Measurements from ENCODE around the gene PPFIBP2.

The PPFIBP2 gene

GRCh38 chr11:7534042-7534378 lies 20.2 kb downstream of the PPFIBP2 start:
- H3K4me2 ChIP-seq (ENCODE audit: insufficient read depth, low read length, poor library complexity, severe bottlenecking) = no peak overlapping the region
- H3K14ac ChIP-seq (ENCODE audit: low read length) = no peak overlapping the region
- no peak overlapping the region for H2BK5ac ChIP-seq (ENCODE audit: low read length)
- H2BK15ac ChIP-seq (ENCODE audit: low read length) = no peak overlapping the region
- no peak overlapping the region for H2BK120ac ChIP-seq (ENCODE audit: low read depth, low read length)
- H3K18ac ChIP-seq (ENCODE audit: low read length) = no peak overlapping the region
- no peak for DNase-seq (ENCODE audit: low spot score)
- H3K79me1 ChIP-seq (ENCODE audit: low read depth, low read length) = no peaks in the 10 kb centered on the region
- H3K4me3 ChIP-seq (ENCODE audit: low read length in 2 of 2) = no peak overlapping the region
- peaks cover 0 to 8% of the 10 kb centered on the region in 2 donors for H3K4me1 ChIP-seq (ENCODE audit: control insufficient read depth in 2 of 2, insufficient read depth in 1 of 2, low read depth in 1 of 2, low read length in 2 of 2)
- H3K23ac ChIP-seq (ENCODE audit: low read depth, low read length, poor library complexity) = no peak overlapping the region
- H3K27ac ChIP-seq (replicated peaks; ENCODE audit: low read length) = no peak overlapping the region
- H3K4ac ChIP-seq (ENCODE audit: low read length) = no peak overlapping the region
- no peaks in the 10 kb centered on the region for H3K36me3 ChIP-seq (replicated peaks in 1 of 2; ENCODE audit: control insufficient read depth in 2 of 2, insufficient read depth in 2 of 2, low read length in 2 of 2)
- peaks cover 0 to 34% (median 0%) of the 10 kb centered on the region in 3 experiments for H3K27me3 ChIP-seq (ENCODE audit: control insufficient read depth in 3 of 3, insufficient read depth in 3 of 3, low read depth in 1 of 3, low read length in 3 of 3)
- H2AFZ ChIP-seq (ENCODE audit: low read length) = no peak overlapping the region
- H4K91ac ChIP-seq (ENCODE audit: low read depth, low read length, poor library complexity) = no peak overlapping the region
- H3K9me3 ChIP-seq (replicated peaks in 1 of 2; ENCODE audit: control insufficient read depth in 2 of 2, insufficient read depth in 1 of 2, low read depth in 1 of 2, low read length in 2 of 2) = no peaks in the 10 kb centered on the region
- no peak overlapping the region for H2AK5ac ChIP-seq (ENCODE audit: low read depth, low read length)
- no peak overlapping the region for H2BK12ac ChIP-seq (ENCODE audit: low read length)
- no peak overlapping the region for H4K8ac ChIP-seq (ENCODE audit: low read depth, low read length)
- no peak overlapping the region for H3K9ac ChIP-seq (ENCODE audit: low read depth, low read length, poor library complexity)

GRCh38 chr11:7536100-7536499 lies 22.3 kb downstream of the PPFIBP2 start:
- no CpG with 5 or more reads among the region's 8 CpGs for WGBS, 2 donors (ENCODE audit: extremely low coverage in 2 of 2, insufficient read length in 2 of 2, insufficient replicate concordance in 1 of 2)
- Histone ChIP-seq H3K4ac (ENCODE audit: low read length) (no peak overlapping the region), H3K4me1 (ENCODE audit: control insufficient read depth in 2 of 2, insufficient read depth in 1 of 2, low read depth in 1 of 2, low read length in 2 of 2) (peaks cover 0 to 13% of the 10 kb centered on the region in 2 donors), H3K18ac (ENCODE audit: low read length) (no peak overlapping the region), H3K9ac (ENCODE audit: low read depth, low read length, poor library complexity) (no peak overlapping the region), H3K36me3 (replicated peaks in 1 of 2; ENCODE audit: control insufficient read depth in 2 of 2, insufficient read depth in 2 of 2, low read length in 2 of 2) (no peaks in the 10 kb centered on the region), H2BK12ac (ENCODE audit: low read length) (no peak overlapping the region), H3K4me2 (ENCODE audit: insufficient read depth, low read length, poor library complexity, severe bottlenecking) (no peak overlapping the region), H3K27me3 (ENCODE audit: control insufficient read depth in 3 of 3, insufficient read depth in 3 of 3, low read depth in 1 of 3, low read length in 3 of 3) (peaks cover 0 to 34% (median 0%) of the 10 kb centered on the region in 3 experiments), H3K23ac (ENCODE audit: low read depth, low read length, poor library complexity) (no peak overlapping the region), H3K27ac (replicated peaks; ENCODE audit: low read length) (no peak overlapping the region), H4K8ac (ENCODE audit: low read depth, low read length) (no peak overlapping the region), H2BK120ac (ENCODE audit: low read depth, low read length) (no peak overlapping the region), H2BK5ac (ENCODE audit: low read length) (no peak overlapping the region), H2BK15ac (ENCODE audit: low read length) (no peak overlapping the region), H2AFZ (ENCODE audit: low read length) (no peak overlapping the region), H3K14ac (ENCODE audit: low read length) (no peak overlapping the region), H3K79me1 (ENCODE audit: low read depth, low read length) (no peaks in the 10 kb centered on the region), H3K9me3 (replicated peaks in 1 of 2; ENCODE audit: control insufficient read depth in 2 of 2, insufficient read depth in 1 of 2, low read depth in 1 of 2, low read length in 2 of 2) (no peaks in the 10 kb centered on the region), H3K4me3 (ENCODE audit: low read length in 2 of 2) (no peak overlapping the region), H2AK5ac (ENCODE audit: low read depth, low read length) (no peak overlapping the region), H4K91ac (ENCODE audit: low read depth, low read length, poor library complexity) (no peak overlapping the region)
- DNase-seq (ENCODE audit: low spot score) = no peak

DNA sequence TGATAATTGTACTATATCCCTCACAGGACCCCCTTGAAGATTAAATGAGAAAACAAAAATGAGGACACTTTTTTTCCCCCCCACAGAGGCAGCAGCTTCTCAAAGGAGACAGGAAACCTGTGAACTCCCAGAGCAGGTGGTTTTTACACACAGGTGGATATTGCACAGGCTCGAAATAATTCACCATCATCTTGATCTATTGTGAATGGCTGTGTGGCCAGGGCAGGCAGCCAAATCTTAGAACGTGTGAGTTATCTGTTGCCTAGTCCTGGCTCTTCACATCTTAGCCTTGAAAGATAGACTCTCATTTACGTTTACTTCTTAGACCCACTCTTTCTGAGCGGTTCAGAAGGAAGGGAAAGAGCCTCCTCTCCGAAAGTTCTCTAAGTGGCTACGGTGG lies 23.5 kb downstream of the PPFIBP2 start:
- Histone ChIP-seq H3K27me3 (ENCODE audit: control insufficient read depth in 3 of 3, insufficient read depth in 3 of 3, low read depth in 1 of 3, low read length in 3 of 3) (peaks cover 0 to 44% (median 0%) of the 10 kb centered on the region in 3 experiments), H3K4me3 (ENCODE audit: low read length in 2 of 2) (no peak overlapping the region), H3K36me3 (replicated peaks in 1 of 2; ENCODE audit: control insufficient read depth in 2 of 2, insufficient read depth in 2 of 2, low read length in 2 of 2) (no peaks in the 10 kb centered on the region), H2BK120ac (ENCODE audit: low read depth, low read length) (no peak overlapping the region), H4K8ac (ENCODE audit: low read depth, low read length) (no peak overlapping the region), H3K9me3 (replicated peaks in 1 of 2; ENCODE audit: control insufficient read depth in 2 of 2, insufficient read depth in 1 of 2, low read depth in 1 of 2, low read length in 2 of 2) (no peaks in the 10 kb centered on the region), H2BK12ac (ENCODE audit: low read length) (no peak overlapping the region), H3K27ac (replicated peaks; ENCODE audit: low read length) (no peak overlapping the region), H3K23ac (ENCODE audit: low read depth, low read length, poor library complexity) (no peak overlapping the region), H3K79me1 (ENCODE audit: low read depth, low read length) (no peaks in the 10 kb centered on the region), H3K9ac (ENCODE audit: low read depth, low read length, poor library complexity) (no peak overlapping the region), H3K14ac (ENCODE audit: low read length) (no peak overlapping the region), H3K4me1 (ENCODE audit: control insufficient read depth in 2 of 2, insufficient read depth in 1 of 2, low read depth in 1 of 2, low read length in 2 of 2) (peaks cover 0 to 13% of the 10 kb centered on the region in 2 donors), H2AFZ (ENCODE audit: low read length) (no peak overlapping the region), H2BK15ac (ENCODE audit: low read length) (no peak overlapping the region), H2BK5ac (ENCODE audit: low read length) (no peak overlapping the region), H3K4ac (ENCODE audit: low read length) (no peak overlapping the region), H3K18ac (ENCODE audit: low read length) (no peak overlapping the region), H3K4me2 (ENCODE audit: insufficient read depth, low read length, poor library complexity, severe bottlenecking) (no peak overlapping the region), H4K91ac (ENCODE audit: low read depth, low read length, poor library complexity) (no peak overlapping the region), H2AK5ac (ENCODE audit: low read depth, low read length) (no peak overlapping the region)
- DNase-seq (ENCODE audit: low spot score) = no peak
- no CpG with 5 or more reads among the region's 6 CpGs for WGBS, 2 donors (ENCODE audit: extremely low coverage in 2 of 2, insufficient read length in 2 of 2, insufficient replicate concordance in 1 of 2)

DNA sequence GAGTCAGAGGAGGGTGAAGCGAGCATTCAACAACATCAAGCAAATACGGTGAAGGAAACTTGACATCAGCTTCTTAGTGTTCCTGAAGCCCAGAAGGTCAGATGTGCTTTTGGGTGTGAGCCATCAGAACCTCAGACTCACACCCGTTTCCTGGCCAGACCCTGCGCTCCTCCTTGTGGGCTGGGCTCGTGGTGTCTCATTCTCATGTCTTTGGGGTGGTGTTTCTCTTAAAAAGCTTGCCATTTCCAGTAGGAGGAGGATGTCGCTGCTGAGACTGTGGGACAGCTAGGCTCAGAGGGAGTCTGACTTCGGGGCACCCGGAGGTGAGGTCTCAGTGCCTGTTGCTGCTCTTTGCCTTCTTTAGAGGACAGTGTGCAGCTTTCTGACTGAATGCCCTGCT lies 24.2 kb downstream of the PPFIBP2 start:
- no peak for DNase-seq (ENCODE audit: low spot score)
- no peaks in the 10 kb centered on the region for H3K79me1 ChIP-seq (ENCODE audit: low read depth, low read length)
- H3K14ac ChIP-seq (ENCODE audit: low read length) = no peak overlapping the region
- H4K8ac ChIP-seq (ENCODE audit: low read depth, low read length) = no peak overlapping the region
- no peak overlapping the region for H2AFZ ChIP-seq (ENCODE audit: low read length)
- peaks cover 0 to 44% (median 0%) of the 10 kb centered on the region in 3 experiments for H3K27me3 ChIP-seq (ENCODE audit: control insufficient read depth in 3 of 3, insufficient read depth in 3 of 3, low read depth in 1 of 3, low read length in 3 of 3)
- H3K4me1 ChIP-seq (ENCODE audit: control insufficient read depth in 2 of 2, insufficient read depth in 1 of 2, low read depth in 1 of 2, low read length in 2 of 2) = peaks cover 0 to 13% of the 10 kb centered on the region in 2 donors
- H3K18ac ChIP-seq (ENCODE audit: low read length) = no peak overlapping the region
- H3K4ac ChIP-seq (ENCODE audit: low read length) = no peak overlapping the region
- H2BK12ac ChIP-seq (ENCODE audit: low read length) = no peak overlapping the region
- no peak overlapping the region for H3K9ac ChIP-seq (ENCODE audit: low read depth, low read length, poor library complexity)
- H3K36me3 ChIP-seq (replicated peaks in 1 of 2; ENCODE audit: control insufficient read depth in 2 of 2, insufficient read depth in 2 of 2, low read length in 2 of 2) = no peaks in the 10 kb centered on the region
- no peak overlapping the region for H3K4me2 ChIP-seq (ENCODE audit: insufficient read depth, low read length, poor library complexity, severe bottlenecking)
- H3K9me3 ChIP-seq (replicated peaks in 1 of 2; ENCODE audit: control insufficient read depth in 2 of 2, insufficient read depth in 1 of 2, low read depth in 1 of 2, low read length in 2 of 2) = no peaks in the 10 kb centered on the region
- no peak overlapping the region for H2AK5ac ChIP-seq (ENCODE audit: low read depth, low read length)
- H2BK120ac ChIP-seq (ENCODE audit: low read depth, low read length) = no peak overlapping the region
- H2BK5ac ChIP-seq (ENCODE audit: low read length) = no peak overlapping the region
- no peak overlapping the region for H4K91ac ChIP-seq (ENCODE audit: low read depth, low read length, poor library complexity)
- no peak overlapping the region for H3K27ac ChIP-seq (replicated peaks; ENCODE audit: low read length)
- no CpG with 5 or more reads among the region's 8 CpGs for WGBS, 2 donors (ENCODE audit: extremely low coverage in 2 of 2, insufficient read length in 2 of 2, insufficient replicate concordance in 1 of 2)
- H3K23ac ChIP-seq (ENCODE audit: low read depth, low read length, poor library complexity) = no peak overlapping the region
- H3K4me3 ChIP-seq (ENCODE audit: low read length in 2 of 2) = no peak overlapping the region
- no peak overlapping the region for H2BK15ac ChIP-seq (ENCODE audit: low read length)

All from neuronal stem cell (in vitro differentiated cells).